Upper lobe of left lung (tissue), 4 donors: Measurements from ENCODE around the gene LILRB1.
"Not testable (repeated sequence)": the region's sequence is repeated elsewhere in the genome, so short reads cannot be mapped to it uniquely, and the experiment has no call there.

Experiments
- CTCF ChIP-seq, 6 experiments: fragments of 450-650 bp in 4 of 6; fragments of 200-600 bp in 2 of 6; sonication (generic) in 2 of 6; IDR thresholded peaks; one replicate each; pipeline ENCODE4 v1.5.1; 2016 to 2019; ENCODE audit warnings: antibody characterized with exemption in 6 of 6
- EP300 ChIP-seq, 4 donors: sonication (generic); formaldehyde crosslinking; IDR thresholded peaks; one replicate each; pipeline ENCODE4 v1.5.1; 2017; ENCODE audit warnings: antibody characterized with exemption in 4 of 4, control low read depth in 2 of 4
- POLR2AphosphoS5 ChIP-seq, 2 donors: sonication (generic); formaldehyde crosslinking; IDR thresholded peaks; one replicate each; pipeline ENCODE4 v1.5.1; 2017; ENCODE audit warnings: antibody characterized with exemption in 2 of 2

GRCh38 chr19:54631489-54632337 lies 1.4 kb downstream of the LILRB1 start:
- TF ChIP-seq CTCF, EP300, POLR2AphosphoS5 (IDR thresholded peaks at IDR 0.05): not testable (repeated sequence)
